Lung microvascular endothelial cell (primary cell): ENCODE results near the gene PHLDA1. TPM values are rescaled to one million over a fixed set of nuclear protein-coding genes. Genes with fewer than 3 reads are reported as not detected.
"Not testable (repeated sequence)": the region's sequence is repeated elsewhere in the genome, so short reads cannot be mapped to it uniquely, and the experiment has no call there.

Experiments
- DNase-seq, 2 donors: peaks; one replicate each; pipeline versions ENCODE4 v3.0.0 to v3.0.0-alpha.2; 2010; ENCODE audit warnings: low read depth in 2 of 2
- total RNA-seq: library from RNA; depleted of rRNA; stranded (reverse); fragments of >200 nt; gene quantifications from 2 replicates; pipeline ENCODE4 v1.2.1, GENCODE V29; 2014

Gene PHLDA1
- total RNA-seq, 1 donor from 2014 or later, result 16.1 TPM

DNA sequence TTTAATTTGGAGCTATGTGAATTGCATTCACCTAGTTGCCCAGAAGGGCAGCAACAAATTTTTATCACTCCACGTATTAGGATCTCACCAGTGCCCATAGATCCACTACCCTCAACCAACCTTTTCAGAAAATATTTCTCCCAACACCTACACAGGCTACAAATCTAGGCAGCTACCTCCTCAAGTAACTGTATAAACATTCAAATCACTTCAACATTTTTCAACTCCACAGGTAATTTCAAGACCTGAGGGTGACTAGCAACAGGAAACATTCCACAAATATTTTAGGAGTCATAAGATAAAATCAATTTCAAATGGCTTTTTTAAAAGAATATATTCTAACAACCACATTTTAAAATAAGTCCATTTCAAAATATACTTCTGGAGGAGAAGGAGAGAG is 12.9 kb downstream of the PHLDA1 start:
- DNase-seq, result no peak

DNA sequence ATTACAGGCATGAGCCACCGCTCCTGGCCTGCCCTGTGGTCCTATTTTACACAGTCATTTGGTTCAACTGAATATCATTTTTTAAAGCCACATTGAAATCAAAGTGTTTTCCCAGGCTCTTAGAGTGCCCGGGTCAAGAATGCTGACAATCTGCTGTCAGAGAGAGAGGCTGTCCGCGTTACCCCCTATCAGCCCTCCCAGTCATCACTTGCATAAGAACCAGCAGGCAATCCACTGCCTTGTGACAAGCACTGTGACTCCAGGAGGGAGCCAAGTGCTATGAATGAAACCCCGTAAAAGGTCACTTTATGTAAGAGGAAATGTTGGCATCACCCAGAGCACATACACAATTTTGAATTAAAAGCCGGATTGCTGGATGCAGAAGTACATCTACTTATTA is 13.5 kb downstream of the PHLDA1 start:
- no peak for DNase-seq

DNA sequence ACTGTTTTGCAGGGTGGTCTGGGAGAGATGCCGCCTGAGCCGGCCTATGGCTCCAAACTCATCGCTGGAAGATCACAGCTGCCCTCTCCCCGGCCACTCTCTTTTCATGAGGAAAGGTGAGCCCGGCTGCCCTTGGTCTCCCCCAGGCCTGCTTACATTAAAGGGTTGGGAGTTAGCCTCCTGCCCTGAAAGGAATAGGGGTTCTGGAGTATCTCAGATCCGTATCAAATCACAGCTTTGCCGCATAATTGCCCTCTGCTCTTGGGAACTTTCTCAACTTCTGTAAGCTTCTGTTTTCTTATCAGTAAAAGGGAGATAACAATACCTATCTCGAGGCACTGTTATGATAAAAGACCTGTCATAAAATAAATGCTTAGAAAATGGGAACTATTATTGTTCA is 17.6 kb downstream of the PHLDA1 start:
- no peak for DNase-seq

DNA sequence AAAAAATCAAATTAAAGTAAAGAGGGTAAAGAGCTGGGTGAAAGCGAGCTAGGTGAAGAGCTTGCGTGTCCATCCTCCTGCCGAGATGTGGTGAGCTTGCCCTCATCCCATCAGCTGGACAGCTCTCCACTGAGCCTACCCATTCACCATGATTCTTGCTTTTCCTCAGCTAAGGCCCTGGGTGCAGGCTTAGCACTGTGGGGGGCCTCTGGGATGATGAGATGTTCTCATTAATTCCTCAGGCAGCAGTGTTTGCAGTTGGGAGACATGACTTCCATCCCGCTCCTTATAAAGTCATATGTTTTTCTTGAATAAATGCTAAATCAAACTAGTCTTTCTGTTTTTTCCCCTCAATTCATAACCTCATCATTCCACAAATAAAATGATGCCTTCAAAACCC is 18.0 kb downstream of the PHLDA1 start:
- DNase-seq, result no peak

DNA sequence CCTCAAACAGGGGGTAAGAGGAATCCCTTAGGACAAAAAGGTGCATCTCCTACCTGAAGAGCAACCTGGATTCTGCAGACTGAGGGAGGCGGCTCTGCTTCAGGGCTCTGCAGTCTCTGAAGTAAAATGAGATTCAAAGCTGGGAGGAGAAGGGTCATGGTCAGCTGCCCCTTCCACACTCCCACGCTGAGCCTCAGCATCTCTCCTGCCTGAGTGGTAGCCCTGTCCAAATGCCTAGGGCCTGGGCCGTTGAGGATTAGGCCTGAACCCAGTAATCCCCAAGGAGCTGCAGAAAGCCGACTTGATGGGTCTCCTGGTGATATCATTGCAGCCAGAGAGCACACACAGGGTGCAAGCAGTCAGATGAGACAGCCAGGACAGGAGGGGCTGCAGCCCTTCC is 18.9 kb downstream of the PHLDA1 start:
- DNase-seq, result no peak

DNA sequence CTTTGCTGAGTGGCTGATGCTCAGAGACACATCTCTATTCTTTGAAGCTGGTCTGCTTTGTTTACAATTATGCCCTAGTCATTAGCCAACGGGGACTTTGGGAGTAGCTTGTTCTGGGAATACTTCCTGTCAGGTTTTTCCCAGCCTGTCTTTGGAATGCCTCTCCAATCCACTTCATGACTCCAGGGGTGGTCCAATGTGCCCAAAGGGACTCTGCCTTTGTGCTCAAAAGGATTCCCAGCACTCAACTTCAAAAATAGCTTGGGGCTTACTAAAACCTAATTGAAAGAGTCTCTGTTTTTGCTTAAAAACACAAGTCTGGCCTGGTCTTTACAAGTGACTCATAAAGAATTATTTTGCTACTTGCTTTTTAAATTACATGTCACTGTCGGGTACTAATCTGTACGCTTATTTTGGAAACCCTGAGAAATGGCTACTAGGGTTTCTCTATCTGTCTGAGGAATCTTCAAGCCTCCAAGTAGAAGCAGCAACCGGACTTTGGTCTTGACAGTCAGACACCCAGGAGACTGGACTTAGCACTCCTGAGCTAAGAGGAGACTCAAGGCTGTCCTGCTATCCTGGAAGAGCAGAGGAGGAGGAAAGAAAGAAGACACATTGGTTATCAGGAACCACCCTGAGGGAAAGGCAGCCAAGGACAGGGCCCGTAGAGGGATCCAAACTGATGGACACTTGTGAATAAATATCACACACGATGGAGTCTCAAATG is 20.7 kb downstream of the PHLDA1 start:
- peak in 1 of 2 donors; percentile 44 for DNase-seq

DNA sequence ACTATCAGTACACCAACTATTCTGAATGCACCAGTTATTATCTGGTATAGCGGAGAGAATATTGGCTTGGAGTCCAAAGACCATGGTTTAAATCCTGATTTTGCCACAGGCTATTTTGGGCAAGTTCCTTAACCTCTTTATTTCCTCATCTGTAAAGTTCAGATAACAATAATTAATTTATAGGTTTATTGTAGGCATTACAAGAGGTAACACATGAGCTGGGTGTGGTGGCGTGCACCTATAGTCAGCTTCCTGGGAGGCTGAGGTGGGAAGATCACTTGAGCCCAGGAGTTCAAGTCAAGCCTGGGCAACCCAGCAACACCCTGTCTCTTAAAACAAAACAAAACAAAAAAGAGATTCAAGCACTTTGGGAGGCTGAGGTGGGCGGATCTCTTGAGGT is 23.1 kb downstream of the PHLDA1 start:
- no peak for DNase-seq

DNA sequence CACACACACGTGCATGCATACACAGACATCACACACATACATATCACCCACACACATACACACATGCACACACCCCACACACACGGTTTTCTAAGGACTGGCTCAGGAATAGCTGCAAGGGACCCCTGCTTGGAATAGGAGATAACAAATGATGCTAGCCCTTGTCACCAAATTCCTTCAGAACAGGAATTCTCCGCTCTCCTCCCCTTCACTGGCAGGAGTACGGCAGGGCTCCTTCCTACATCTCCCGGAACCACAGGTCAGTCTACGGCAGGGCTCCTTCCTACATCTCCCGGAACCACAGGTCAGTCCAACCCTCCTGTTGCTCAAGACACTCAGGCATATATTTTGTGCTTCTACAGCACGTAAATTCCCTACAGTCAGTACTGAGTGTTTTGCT is 23.9 kb downstream of the PHLDA1 start:
- DNase-seq, result no peak

DNA sequence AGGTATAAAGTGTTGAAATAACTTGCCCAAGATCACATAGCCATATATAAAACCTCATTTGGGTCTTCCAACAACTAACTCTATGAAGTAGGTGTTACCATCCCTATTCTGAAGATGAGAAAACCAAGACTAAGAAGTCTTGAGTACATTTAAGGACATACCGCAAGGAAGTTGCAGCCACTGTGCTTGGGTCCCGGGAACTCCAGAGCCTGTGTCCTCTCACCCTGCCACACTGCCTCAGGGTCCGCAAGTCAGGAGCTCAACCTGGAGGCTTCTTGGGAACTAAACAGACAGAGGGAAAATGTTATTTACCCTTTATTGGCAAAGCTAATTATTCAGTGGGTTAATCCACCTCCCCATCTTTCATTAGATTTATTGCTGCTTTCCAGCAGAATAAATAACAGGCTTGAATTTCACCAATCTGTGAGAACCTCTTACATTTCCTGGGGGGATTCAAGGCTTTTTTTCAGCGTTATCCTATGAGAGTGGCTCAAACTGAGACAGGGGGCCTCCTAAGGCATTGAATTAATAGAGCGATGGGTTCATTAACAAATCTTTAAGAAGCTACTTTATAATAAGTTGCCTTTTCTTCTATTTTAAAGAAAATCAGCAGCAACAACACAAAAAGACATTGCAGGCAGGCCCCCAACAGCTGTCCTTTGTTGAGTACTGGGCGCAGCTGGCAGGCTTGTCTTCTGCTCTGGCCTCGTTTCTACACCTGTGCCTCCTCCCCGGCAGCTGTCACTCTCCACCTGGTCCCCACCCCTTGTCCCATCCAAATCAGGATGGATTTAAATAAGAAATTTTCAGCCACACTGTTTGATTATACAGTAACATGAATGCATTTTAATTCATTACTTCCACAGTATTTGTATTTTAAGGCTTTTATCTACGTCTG is 25.3 kb downstream of the PHLDA1 start:
- no peak for DNase-seq

DNA sequence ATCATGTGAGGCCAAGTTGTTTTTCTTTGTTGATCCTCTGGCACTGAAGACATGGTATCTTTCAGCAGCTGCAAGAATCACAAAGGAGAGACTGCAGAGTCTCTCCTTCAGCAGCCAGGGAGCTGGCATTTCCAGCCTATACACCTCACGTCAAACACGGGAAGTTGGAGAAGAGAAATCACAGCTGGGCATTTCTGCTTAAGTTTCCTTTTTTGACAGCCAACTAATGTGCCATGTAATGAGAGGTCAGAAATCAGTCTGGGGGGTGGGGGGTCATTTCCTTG is 28.3 kb downstream of the PHLDA1 start:
- no peak for DNase-seq

DNA sequence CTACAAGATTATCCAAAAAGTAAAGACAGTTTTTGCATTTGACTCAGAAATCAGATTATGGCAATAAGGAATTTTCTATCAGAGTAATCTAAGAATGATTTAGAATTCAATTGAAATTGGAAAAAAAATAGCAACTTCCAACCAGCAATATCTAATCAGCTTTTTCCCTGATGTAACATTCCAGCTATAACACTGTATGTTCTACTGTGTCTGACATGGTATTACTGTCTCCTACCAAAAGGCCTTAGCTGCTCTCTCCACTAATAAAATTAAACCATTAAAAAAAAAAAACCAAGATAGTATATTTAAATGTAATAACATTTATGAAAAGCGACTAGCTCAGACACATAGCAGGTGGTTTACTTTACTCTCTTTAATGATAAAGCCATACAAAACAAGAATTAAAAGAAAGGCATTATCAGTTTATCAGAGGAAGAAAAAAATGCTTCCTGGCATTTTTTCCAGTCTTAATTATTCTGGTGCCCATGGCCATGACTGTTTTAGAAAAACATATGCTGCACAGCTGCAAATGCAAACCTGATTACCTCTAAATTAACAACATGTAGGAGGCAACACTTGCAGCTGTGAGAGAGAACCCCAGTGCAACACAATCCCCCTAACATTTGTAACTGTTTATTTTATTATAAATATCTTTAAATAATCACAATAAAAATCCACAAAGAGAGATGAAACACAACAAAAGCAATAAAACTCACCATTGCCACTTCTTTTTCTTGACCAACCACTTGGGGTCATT is 28.8 kb downstream of the PHLDA1 start:
- no peak for DNase-seq

DNA sequence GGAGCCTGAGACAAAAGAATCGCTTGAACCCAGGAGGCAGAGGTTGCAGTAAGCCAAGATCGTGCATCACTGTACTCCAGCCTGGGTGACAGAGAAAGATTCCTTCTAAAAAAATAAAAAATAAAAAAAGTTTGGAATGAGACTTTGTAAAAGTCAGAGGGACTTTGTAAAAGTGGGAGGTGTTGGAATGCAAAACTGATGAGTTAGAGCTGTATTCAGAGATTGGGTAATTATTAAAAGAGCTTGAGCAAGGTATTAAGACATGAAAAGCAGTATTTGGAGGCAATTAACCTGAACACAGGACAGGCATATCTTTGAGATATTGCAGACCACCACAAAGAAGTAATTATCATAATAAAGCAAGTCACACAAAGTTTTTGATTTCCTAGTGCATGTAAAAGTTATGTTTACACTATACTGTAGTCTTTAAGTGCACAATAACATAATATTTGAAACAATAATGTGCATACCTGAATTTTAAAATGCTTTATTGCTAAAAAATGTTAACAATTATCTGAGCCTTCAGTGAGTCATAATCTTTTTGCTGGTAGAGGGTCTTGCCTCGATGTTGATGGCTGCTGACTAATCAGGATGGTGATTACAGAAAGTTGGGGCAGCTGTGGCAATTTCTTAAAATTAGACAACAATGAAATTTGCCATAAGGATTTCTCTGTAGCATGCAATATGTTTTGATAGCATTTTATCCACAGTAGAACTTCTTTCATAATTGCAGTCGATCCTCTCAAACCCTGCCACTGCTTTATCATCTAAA is 33.1 kb downstream of the PHLDA1 start:
- no peak for DNase-seq

DNA sequence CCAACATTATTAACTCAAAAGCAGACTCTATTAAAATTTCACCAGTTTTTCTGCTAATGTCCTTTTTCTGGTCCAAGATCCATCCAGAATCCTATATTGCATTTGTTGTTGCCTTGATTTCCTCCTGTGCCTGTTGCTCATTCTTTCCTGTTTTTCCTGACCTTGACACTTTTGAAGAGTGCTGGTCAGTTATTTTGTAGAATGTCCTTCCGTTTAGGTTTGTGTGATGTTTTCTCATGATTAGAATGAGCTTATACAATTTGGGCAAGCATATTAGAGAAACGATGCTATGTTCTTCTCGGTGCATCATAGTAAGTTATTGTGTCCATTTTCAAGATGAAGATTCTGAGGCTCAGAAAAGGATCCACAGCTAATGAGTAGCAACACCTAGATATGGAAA is 33.9 kb downstream of the PHLDA1 start:
- peak; percentile 55 to 80 for DNase-seq

DNA sequence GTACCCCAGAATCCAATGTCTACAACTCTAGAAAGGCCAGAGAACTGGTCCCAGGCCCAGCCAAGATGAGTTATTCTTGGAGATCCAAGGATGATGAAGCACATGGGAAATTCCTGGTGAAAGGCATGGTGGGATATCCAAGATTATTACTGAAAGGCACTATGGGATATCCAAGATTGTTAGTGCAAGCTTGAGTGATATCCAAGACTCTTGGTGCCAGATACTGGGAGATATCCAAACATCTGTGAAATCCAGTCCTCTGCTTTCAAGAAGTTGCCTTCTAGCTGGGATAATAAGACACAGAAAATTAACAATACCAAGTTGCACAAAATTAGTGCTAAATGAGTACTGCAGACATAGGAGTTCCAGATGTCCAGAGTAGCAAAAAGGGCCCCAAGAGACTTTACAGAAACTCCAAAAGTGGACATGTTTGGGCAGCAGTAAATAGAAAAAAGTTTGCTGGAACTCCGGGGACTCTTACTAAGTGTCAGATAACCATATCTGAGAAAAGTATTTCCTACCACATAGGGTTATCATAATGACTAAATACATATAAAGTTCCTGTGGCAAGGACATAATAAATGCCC is 34.6 kb downstream of the PHLDA1 start:
- DNase-seq, result peak in 1 of 2 donors; percentile 39

DNA sequence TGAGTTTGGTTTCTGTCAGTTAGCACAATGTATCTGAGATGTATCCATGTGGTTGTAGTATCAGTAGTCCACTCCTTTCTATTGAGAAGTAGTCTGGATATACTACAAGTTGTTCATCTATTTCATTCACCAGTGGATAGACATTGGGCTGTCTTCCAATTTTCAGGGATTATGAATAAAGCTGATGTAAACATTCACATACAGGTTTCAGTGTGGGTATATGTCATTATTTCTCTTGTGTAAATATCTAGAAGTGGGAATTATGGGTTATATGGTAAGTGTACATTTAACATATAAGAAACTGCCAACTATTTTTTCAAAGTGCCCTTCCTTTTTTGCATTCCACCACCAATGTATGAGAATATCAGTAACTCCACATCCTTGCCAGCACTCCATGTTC is 35.9 kb downstream of the PHLDA1 start:
- no peak for DNase-seq

DNA sequence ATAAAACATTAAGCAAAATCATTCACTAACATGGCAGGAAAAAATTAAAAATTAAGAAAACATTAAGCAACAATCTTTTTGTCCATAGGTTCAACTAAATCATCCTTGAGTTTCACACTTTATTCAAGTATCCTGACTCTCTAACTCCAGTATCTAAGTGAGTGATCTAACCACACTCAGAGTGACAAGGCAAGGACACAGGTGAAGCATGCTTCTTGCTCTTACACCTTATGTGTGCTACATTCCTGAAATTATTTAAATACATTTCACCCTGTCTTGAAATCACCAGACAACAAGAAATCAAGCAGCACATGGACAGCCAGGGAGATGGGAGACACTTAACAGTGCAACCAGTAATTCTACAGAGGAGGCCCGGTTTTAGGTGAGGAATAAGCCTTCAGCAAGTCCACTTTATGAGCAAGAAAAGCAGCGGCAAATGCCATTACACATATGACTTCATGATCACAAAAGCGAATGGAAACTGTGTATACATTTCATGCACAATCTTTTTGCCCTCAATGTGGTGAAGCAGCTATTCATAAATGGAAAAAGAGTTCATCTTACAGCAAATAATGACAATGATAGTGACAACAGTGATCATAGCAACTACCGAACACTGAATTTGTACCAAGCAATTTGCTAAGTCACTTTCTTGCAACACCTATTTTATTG is 37.4 kb downstream of the PHLDA1 start:
- no peak for DNase-seq

DNA sequence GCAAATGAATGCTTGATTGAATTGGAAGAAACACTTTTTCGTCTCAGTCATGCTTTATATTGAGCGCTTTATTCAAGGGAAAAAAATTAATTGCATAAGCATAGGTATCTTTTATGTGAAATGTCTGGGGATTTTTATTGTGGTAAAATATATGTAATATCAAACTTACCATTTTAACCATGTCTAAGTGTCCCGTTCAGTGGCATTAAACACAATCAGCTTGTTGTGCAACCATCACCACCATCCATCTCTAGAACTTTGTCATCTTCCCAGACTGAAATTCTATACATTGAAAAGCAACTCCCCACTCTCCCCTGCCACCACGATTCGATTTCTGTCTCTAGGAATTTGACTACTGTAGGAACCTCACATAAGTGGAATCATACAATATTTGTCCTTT is 39.8 kb downstream of the PHLDA1 start:
- no peak for DNase-seq

DNA sequence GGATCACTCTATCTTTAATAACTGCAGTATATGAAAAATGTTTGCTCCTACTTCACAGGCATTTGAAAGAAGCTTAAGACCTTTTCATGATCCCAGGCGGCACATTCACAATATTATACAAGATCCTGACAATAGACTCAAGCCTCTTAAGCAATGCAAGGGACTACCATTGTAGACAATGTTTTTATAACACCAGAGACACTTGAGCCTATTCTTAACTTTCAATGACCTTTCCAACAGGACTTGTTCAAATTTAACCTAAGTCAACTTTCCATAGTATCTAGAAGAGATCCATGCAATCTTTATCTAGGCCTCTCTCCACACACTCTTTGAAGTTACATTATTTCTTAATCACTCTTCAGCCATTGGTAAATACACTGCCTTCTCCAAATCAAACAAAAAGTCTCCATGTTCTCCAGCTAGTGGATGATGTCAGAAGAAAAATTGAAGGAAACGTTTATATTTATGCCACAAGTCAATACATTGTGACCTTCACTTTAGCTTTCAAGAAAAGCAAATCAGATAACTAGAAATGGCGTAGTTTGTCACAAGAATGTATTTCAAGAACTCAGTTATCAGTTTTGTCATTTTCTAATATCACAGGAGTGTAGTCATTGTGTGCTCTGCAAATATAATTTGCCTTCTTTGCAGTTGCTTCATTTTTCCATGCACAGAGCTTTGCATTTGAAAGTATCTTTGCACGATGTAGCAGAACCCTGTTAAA is 41.2 kb downstream of the PHLDA1 start:
- no peak for DNase-seq

DNA sequence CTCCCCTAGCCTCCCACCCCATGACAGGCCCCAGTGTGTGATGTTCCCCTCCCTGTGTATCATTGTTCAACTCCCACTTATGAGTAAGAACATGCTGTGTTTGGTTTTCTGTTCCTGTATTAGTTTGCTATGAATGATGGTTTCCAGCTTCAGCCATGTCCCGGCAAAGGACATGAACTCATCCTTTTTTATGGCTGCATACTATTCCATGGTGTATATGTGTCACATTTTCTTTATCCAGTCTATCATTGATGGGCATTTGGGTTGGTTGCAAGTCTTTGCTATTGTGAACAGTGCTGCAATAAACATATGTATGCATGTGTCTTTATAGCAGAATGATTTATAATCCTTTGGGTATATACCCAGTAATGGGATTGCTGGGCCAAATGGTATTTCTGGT is 43.9 kb downstream of the PHLDA1 start:
- DNase-seq, result not testable (repeated sequence)
